ENCODE results near the gene TAF4.

TAF4 gene

GRCh38 chr20:61932711-61933480 is 132.8 kb downstream of the TAF4 start:
- no peak for DNase-seq (ENCODE audit: low read depth, low spot score)

GRCh38 chr20:61932199-61932592 is 133.5 kb downstream of the TAF4 start:
- no peak for DNase-seq (ENCODE audit: low read depth, low spot score)

- DNase-seq (ENCODE audit: low read depth, low spot score) = no peak
These were observed 134.0 kb downstream of the TAF4 start for GRCh38 chr20:61931476-61932198.

GRCh38 chr20:61930776-61931475 is 134.8 kb downstream of the TAF4 start:
- no peak for DNase-seq (ENCODE audit: low read depth, low spot score)

GRCh38 chr20:61929971-61930666 is 135.6 kb downstream of the TAF4 start:
- no peak for DNase-seq (ENCODE audit: low read depth, low spot score)

GRCh38 chr20:61929561-61929960 is 136.1 kb downstream of the TAF4 start:
- DNase-seq (ENCODE audit: low read depth, low spot score) = no peak

- DNase-seq (ENCODE audit: low read depth, low spot score) = no peak
These were observed 137.7 kb downstream of the TAF4 start for GRCh38 chr20:61927826-61928541.

GRCh38 chr20:61927193-61927825 is 138.4 kb downstream of the TAF4 start:
- no peak for DNase-seq (ENCODE audit: low read depth, low spot score)

GRCh38 chr20:61926796-61927192 is 138.9 kb downstream of the TAF4 start:
- DNase-seq (ENCODE audit: low read depth, low spot score) = no peak

- no peak for DNase-seq (ENCODE audit: low read depth, low spot score)
These were observed 139.4 kb downstream of the TAF4 start for GRCh38 chr20:61926253-61926613.

GRCh38 chr20:61925555-61926252 is 140.0 kb downstream of the TAF4 start:
- no peak for DNase-seq (ENCODE audit: low read depth, low spot score)

GRCh38 chr20:61924858-61925554 is 140.7 kb downstream of the TAF4 start:
- no peak for DNase-seq (ENCODE audit: low read depth, low spot score)
